HepG2 (cell line): ENCODE results near the gene NFS1. TPM values are rescaled to one million over a fixed set of nuclear protein-coding genes. Genes with fewer than 3 reads are reported as not detected.
A peak's percentile ranks its signal among the peaks of the same experiment; 100 is the strongest.

Source experiments
- AGO2 ChIP-seq: fragments of 200-400 bp; formaldehyde crosslinking; optimal IDR thresholded peaks from 2 replicates; pipeline ENCODE3; 2017; ENCODE audit warnings: mild to moderate bottlenecking, low read depth, low read length, moderate library complexity
- ASH2L ChIP-seq: fragments of 300-600, 200-600 bp; sonication (generic); IDR thresholded peaks from 2 replicates; pipeline ENCODE4 v1.7.0; 2017; ENCODE audit warnings: low read depth, mild to moderate bottlenecking, moderate library complexity, mixed read lengths, low read length; ENCODE audit not compliant: insufficient read length
- BHLHE40 ChIP-seq: IDR thresholded peaks from 2 replicates; pipeline ENCODE4 v1.6.1; 2011; ENCODE audit warnings: low read length, improper control_type of control experiment
- GLMP ChIP-seq: sonication (generic); formaldehyde crosslinking; IDR thresholded peaks from 2 replicates; pipeline ENCODE4 v1.9.0; 2021; ENCODE audit warnings: missing genetic modification reagents, mild to moderate bottlenecking, borderline replicate concordance
- KMT2A ChIP-seq: sonication (generic); formaldehyde crosslinking; IDR thresholded peaks from 2 replicates; pipeline ENCODE4 v1.4.0; 2020; ENCODE audit warnings: missing genetic modification reagents
- NFE2L1 ChIP-seq: sonication (generic); formaldehyde crosslinking; IDR thresholded peaks from 2 replicates; pipeline ENCODE4 v1.4.0; 2020; ENCODE audit warnings: missing genetic modification reagents, mild to moderate bottlenecking, borderline replicate concordance
- PREB ChIP-seq: sonication (generic); formaldehyde crosslinking; IDR thresholded peaks from 2 replicates; pipeline ENCODE4 v1.4.0; 2020; ENCODE audit warnings: missing genetic modification reagents
- RARG ChIP-seq: sonication (generic); formaldehyde crosslinking; IDR thresholded peaks from 2 replicates; pipeline ENCODE4 v1.4.0; 2020; ENCODE audit warnings: low read depth, mild to moderate bottlenecking, missing genetic modification reagents
- SP5 ChIP-seq: IDR thresholded peaks from 2 replicates; pipeline ENCODE4 v1.6.1; 2016; ENCODE audit warnings: low read depth, borderline replicate concordance
- SPEN ChIP-seq: sonication (generic); formaldehyde crosslinking; IDR thresholded peaks from 2 replicates; pipeline ENCODE4 v1.5.1; 2020; ENCODE audit warnings: low read depth, mild to moderate bottlenecking, missing genetic modification reagents
- ZBTB14 ChIP-seq: sonication (generic); formaldehyde crosslinking; IDR thresholded peaks from 2 replicates; pipeline ENCODE4 v1.4.0; 2020; ENCODE audit warnings: missing genetic modification reagents
- ZGPAT ChIP-seq: IDR thresholded peaks from 2 replicates; pipeline ENCODE4 v1.6.1; 2016; ENCODE audit warnings: mild to moderate bottlenecking
- ZNF441 ChIP-seq: sonication (generic); formaldehyde crosslinking; IDR thresholded peaks from 2 replicates; pipeline ENCODE4 v1.7.0; 2021; ENCODE audit warnings: missing genetic modification reagents, borderline replicate concordance
- ZNF646 ChIP-seq: sonication (generic); formaldehyde crosslinking; IDR thresholded peaks from 2 replicates; pipeline ENCODE4 v1.9.0; 2021; ENCODE audit warnings: mild to moderate bottlenecking, missing genetic modification reagents
- ZNF674 ChIP-seq: sonication (generic); formaldehyde crosslinking; IDR thresholded peaks from 2 replicates; pipeline ENCODE4 v1.5.0; 2020; ENCODE audit warnings: low read depth, mild to moderate bottlenecking, missing genetic modification reagents
- ZNF766 ChIP-seq: sonication (generic); formaldehyde crosslinking; IDR thresholded peaks from 2 replicates; pipeline ENCODE4 v1.5.0; 2020; ENCODE audit warnings: missing genetic modification reagents, borderline replicate concordance
- ZNF773 ChIP-seq: sonication (generic); formaldehyde crosslinking; IDR thresholded peaks from 2 replicates; pipeline ENCODE4 v1.4.0; 2020; ENCODE audit warnings: missing genetic modification reagents, borderline replicate concordance
- polyA plus RNA-seq, 8 experiments: library from polyadenylated mRNA; depleted of rRNA in 3 of 8; stranded (reverse) in 7 of 8; unstranded in 1 of 8; fragments of >200 nt; fragmentation: Illumina TruSeq in 4 of 8; extraction: Trizol in 4 of 8; gene quantifications; 2 replicates each; pipeline versions ENCODE4 v1.2.1 to v1.2.3, GENCODE V29; 2011 to 2016; ENCODE audit warnings: low read depth in 4 of 8, missing spikeins in 1 of 8, mixed read lengths in 1 of 8; ENCODE audit not compliant: insufficient read depth in 1 of 8
- total RNA-seq, 5 experiments: library from RNA; depleted of rRNA; stranded (reverse); fragments of >200 nt; fragmentation: Illumina TruSeq; extraction: Trizol; gene quantifications; 2 replicates each; pipeline ENCODE4 v1.2.3, GENCODE V29; 2016; ENCODE audit warnings: low read depth in 1 of 5

Gene NFS1
- total and polyA plus RNA-seq, 2 of the 13 experiments (the other 11 are each of a cell fraction or from before 2014, with no cell fraction given) = 65.9 to 88.1 TPM

GRCh38 chr20:35695245-35695749 lies 3.9 kb downstream of the NFS1 start (continued):
- TF ChIP-seq ZBTB14 (no peak), KMT2A (CRISPR knock-in tag) (no peak), ASH2L (no peak), PREB (CRISPR knock-in tag) (no peak), ZNF766 (CRISPR knock-in tag) (no peak), BHLHE40 (no peak), ZNF441 (CRISPR knock-in tag) (no peak), ZGPAT (CRISPR knock-in tag) (peak; percentile 79), GLMP (no peak), AGO2 (no peak), SPEN (no peak), ZNF674 (CRISPR knock-in tag) (no peak), RARG (CRISPR knock-in tag) (no peak), NFE2L1 (no peak), SP5 (CRISPR knock-in tag) (no peak), ZNF646 (CRISPR knock-in tag) (no peak), ZNF773 (CRISPR knock-in tag) (no peak)
